BJ (cell line): ENCODE data around the gene ADIPOR1. TPM values are rescaled to one million over a fixed set of nuclear protein-coding genes. Genes with fewer than 3 reads are reported as not detected.
"Not testable (repeated sequence)": the region's sequence is repeated elsewhere in the genome, so short reads cannot be mapped to it uniquely, and the experiment has no call there.

Experiments used
- CTCF ChIA-PET: fragments of 350-600 bp; formaldehyde crosslinking; extraction: SDS; loops from one replicate; lab custom pipeline; 2021; ENCODE audit warnings: antibody characterized with exemption, inconsistent platforms; lab: Yijun Ruan, JAX
- POLR2A ChIA-PET: fragments of 300-600 bp; sonication (Branson Sonifier 250); formaldehyde crosslinking; extraction: SDS; loops from one replicate; lab custom pipeline; 2021; ENCODE audit warnings: antibody characterized with exemption; lab: Charles Lee
- DNase-seq: peaks from one replicate; pipeline ENCODE4 v3.0.0-alpha.2; 2011; ENCODE audit warnings: low read depth
- H3K27me3 ChIP-seq: 2 replicates; pipeline ENCODE4 v1.6.0; 2011; ENCODE audit warnings: low read length; ENCODE audit not compliant: control insufficient read depth, insufficient read depth
- H3K36me3 ChIP-seq: 2 replicates; pipeline ENCODE4 v1.5.1; 2011; ENCODE audit warnings: low read length; ENCODE audit not compliant: control insufficient read depth, insufficient read depth
- H3K4me3 ChIP-seq: 2 replicates; pipeline ENCODE4 v1.5.1; 2011; ENCODE audit warnings: low read depth, mild to moderate bottlenecking, control low read depth, low read length
- CTCF ChIP-seq: IDR thresholded peaks from 2 replicates; pipeline ENCODE4 v1.5.1; 2011; ENCODE audit warnings: low read depth, mild to moderate bottlenecking, control low read depth, inconsistent platforms, low read length, moderate library complexity; ENCODE audit not compliant: insufficient read depth
- polyA plus RNA-seq: library from polyadenylated mRNA; depleted of rRNA; stranded (reverse); fragments of >200 nt; gene quantifications from 2 replicates; pipeline ENCODE4 v1.2.3, GENCODE V29; 2011

Gene ADIPOR1
- polyA plus RNA-seq, 1 experiment: 199 TPM

GRCh38 chr1:202941372-202941771, 16.7 kb downstream of the ADIPOR1 start:
- ChIA-PET POLR2A (no interaction called here), CTCF (interaction anchor here (0.6 kb wide), 1 partner anchor 51 kb away, joined by 3 read pairs; no protein-coding TSS in a partner anchor)
- Histone ChIP-seq H3K4me3 (no peak overlapping the region), H3K27me3 (no peaks in the 10 kb centered on the region), H3K36me3 (peaks cover 15% of the 10 kb centered on the region)
- TF ChIP-seq CTCF: no peak
- no peak for DNase-seq

- Histone ChIP-seq H3K27me3 (no peaks in the 10 kb centered on the region), H3K36me3 (peaks cover 13% of the 10 kb centered on the region), H3K4me3 (no peak overlapping the region)
- TF ChIP-seq CTCF: no peak
- POLR2A ChIA-PET: no interaction called here
- CTCF ChIA-PET: interaction anchor here (0.6 kb wide), 1 partner anchor 52 kb away, joined by 3 read pairs; no protein-coding TSS in a partner anchor
- no peak for DNase-seq
These were observed 17.6 kb downstream of the ADIPOR1 start for GRCh38 chr1:202940561-202940960.

GRCh38 chr1:202938287-202938925, 19.7 kb downstream of the ADIPOR1 start:
- no peak for TF ChIP-seq CTCF
- ChIA-PET POLR2A (interaction anchor here (0.6 kb wide), 1 partner anchor 13 kb away, joined by 3 read pairs; no protein-coding TSS in a partner anchor), CTCF (interaction anchor here (0.8 kb wide), 1 partner anchor 11 kb away, joined by 3 read pairs; the partner anchor contains the start of gene KLHL12)
- Histone ChIP-seq H3K27me3 (no peaks in the 10 kb centered on the region), H3K4me3 (no peak overlapping the region), H3K36me3 (peaks cover 8% of the 10 kb centered on the region)
- DNase-seq: no peak

- H3K36me3 ChIP-seq, H3K4me3 ChIP-seq, DNase-seq, POLR2A ChIA-PET, CTCF ChIA-PET, H3K27me3 ChIP-seq: not testable (repeated sequence)
These were observed 21.7 kb downstream of the ADIPOR1 start for GRCh38 chr1:202936409-202936808.

GRCh38 chr1:202935844-202936243, 22.3 kb downstream of the ADIPOR1 start:
- TF ChIP-seq CTCF: no peak
- POLR2A ChIA-PET: no interaction called here
- no peak overlapping the region for H3K4me3 ChIP-seq
- H3K36me3 ChIP-seq: no peaks in the 10 kb centered on the region
- no peaks in the 10 kb centered on the region for H3K27me3 ChIP-seq
- DNase-seq: no peak
- CTCF ChIA-PET: no interaction called here
